Embryonic facial prominence (tissue), 1 donor: ENCODE data around the gene LETMD1.

Source experiments
- DNase-seq: peaks from one replicate; pipeline ENCODE4 v3.0.0-alpha.2; 2016; ENCODE audit errors: extremely low spot score

Gene LETMD1

DNA sequence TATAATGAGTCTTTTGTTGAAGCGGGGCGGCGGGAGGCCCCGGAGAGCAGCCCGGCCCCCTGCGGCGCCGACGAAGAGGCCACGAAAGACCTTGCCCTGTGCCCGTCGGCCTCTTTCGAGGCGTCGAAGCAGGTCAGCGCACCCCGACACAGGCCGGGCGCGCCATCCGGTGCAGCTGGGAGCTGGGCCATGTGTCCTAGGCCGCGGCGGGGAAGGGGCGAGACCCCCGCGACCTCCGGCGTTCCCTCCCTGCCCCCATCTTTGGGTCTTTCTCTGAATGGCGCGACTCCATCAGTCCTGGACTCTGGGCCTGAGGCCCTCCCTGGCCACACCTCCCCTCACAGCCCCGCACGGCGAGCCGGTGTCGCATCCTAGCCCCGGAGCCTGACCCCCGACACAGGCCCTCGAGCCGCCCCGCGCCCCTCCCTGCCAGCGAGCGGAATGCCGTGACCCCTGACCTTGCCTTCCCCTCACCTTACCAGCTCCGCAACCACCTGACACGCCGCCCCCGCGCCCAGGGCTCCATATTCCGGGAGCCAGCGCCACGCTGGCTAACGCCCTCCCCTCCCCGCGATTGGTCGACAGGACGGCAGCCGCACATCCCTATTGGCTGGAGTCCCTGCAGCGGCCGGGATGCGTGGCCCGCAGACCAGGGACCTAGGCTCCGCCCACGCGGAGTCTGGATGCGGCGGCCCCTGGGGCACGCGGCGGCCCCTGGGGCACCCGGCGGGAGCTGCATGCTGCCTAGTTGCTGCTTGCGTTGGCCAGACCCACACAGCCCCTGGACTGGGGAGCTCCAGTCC is 22.1 kb upstream of the LETMD1 start, which contains the start of gene SLC11A2:
TSS of gene SLC11A2 (minus strand) at position 549 of the 803 bp plus-strand sequence. CDS start 15,656 bp downstream, outside the sequence.
- DNase-seq: peak; percentile 79

DNA sequence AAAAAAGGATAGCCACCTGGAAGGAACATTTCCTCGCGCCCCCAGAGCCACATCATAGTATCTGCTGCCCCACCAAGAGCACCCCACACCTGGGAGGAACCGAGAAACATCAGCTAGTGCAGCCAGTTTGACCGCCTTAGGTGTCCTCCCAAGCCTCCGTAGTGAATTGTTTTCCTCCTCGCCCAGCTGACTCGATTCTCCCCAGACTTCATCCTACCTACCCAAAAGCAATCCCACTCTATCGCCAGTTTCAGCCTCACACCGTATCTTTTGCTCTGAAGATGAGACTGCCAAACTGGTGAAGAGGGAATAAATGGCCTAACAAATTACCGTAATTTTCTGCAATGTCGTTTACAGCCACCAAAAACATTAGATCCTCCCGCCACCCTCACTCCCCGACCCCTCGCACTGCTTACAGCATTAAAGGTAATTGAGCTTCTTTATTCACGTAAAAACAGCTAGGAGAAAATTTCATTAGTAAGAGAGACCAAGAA is 20.7 kb upstream of the LETMD1 start:
- no peak for DNase-seq

- DNase-seq: no peak
Observed at GRCh38 chr12:51028126-51028812, 19.9 kb upstream of the LETMD1 start.

GRCh38 chr12:51028813-51029150 is 19.3 kb upstream of the LETMD1 start:
- DNase-seq: no peak

- no peak for DNase-seq
Observed at GRCh38 chr12:51033048-51033447, 15.1 kb upstream of the LETMD1 start.

DNA sequence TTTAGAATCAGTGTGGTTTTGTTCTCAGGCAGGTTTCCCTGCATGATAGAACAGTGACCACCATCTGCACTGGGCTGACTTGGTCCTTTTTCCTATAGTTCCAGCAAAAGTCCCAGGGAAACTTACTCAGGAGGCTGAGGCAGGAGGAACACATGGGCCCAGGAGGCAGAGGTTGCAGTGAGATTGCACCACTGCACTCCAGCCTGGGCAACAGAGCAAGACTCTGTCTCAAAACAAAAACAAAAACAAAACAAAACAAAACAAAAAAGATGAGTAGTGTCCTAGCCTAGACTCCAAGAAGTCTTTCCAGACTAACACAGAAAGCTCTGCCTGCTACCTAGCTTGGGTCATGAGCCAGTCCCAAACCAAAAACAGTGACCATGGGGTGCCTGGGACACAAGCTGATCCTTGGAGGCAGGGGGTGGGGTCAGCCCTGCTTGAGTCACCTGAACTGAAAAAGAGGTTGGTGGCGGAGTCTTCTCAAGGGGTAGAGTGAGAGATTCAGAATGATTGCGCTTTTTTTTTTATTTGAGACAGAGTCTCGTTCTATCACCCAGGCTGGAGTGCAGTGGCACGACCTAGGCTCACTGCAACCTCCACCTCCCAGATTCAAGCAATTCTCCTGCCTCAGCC is 14.6 kb upstream of the LETMD1 start:
- no peak for DNase-seq

DNA sequence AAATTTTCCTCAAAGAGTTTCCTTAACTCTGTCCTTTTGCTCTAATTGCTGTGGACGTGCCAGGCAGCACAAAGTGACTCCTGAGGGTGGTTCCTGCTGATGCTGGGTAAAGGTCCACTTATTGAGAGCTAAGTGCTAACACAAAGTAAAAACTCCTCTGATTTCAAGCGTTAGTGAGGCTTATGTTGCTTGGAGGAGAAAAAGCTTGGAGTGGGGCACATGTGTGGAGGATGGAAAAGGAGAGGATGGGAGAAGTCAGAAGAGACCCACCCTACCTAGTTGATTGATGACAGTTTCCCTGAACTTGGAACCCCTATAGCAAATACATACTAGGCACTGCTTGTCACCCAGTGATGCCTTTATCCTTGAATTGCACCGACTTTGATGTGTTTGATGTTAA is 11.8 kb upstream of the LETMD1 start:
- DNase-seq: no peak

DNA sequence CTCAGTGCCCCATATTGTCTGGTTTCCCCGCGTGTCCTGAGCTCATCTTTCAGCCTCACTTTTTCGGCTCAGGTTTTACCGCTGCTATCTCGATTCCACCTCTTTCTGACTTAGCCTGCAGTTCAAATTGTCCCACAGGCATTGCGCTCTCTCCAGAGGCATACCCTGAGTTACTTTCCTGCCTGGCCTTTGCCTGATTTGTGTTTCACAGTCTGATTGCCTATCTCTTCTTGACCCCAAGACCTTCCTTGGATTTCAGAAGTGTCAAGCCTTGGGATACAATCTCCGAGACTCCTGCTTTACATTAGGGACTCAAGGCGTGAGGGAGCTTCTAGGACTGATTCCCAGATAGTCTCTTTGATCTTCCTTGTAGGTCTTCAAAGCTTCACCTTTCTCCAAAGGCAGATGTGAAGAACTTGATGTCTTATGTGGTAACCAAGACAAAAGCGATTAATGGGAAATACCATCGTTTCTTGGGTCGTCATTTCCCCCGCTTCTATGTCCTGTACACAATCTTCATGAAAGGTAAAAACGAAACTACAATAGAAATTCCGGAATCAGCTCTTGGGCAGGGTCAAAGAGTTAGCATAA is 629 bp downstream of the LETMD1 start:
- no peak for DNase-seq

DNA sequence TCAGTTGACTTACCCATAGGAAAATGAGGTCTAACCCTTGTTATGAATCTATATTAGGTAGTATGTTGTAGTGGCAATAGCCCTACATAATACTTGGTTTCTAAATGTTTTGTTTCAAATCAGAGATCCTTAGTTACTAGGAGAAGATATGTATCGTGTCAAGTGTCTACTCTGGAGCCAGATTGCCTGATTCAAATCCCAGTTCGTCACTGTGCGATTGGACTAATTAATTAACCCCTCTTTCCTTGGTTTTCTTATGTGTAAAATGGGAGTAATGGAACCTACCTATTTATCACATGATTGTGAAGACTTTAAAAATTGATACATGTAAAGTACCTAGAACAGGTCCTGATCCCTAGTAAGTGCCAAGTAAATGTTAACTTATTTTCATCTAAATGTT is 1.4 kb downstream of the LETMD1 start:
- DNase-seq: no peak

DNA sequence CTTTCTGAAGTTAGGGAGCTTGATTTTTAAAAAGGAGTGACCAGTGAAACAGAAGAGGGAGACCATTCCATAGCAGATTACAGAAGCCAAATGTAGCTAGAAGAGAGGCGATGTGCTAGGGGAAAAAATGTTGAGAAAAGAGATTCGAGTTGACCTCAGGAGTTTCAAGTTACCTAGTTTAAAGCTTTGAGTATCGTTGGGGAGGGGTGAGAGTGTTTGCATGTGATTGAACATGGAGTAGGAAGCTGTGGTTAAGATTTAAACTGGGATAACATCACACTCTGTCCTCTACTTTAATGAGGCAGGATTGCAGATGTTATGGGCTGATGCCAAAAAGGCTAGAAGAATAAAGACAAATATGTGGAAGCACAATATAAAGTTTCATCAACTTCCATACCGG is 3.7 kb downstream of the LETMD1 start:
- DNase-seq: no peak

DNA sequence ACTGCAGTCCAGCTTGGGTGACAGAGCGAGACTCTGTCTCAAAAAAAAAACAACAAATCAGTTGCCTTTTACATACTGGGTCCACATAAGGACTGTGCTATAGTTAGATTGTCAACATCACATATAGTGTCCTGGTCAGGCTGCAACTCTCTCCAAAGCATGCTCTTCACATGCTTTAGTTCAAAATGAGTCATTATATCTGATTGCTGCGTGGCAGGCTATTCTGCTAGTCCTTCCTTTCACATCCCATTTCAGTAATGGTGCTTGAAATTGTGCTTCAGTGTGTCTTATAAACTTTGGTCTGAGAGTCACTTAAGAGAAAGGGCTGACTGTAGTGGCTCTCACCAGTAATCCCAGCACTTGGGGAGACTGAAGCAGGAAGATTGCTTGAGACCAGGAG is 6.9 kb downstream of the LETMD1 start:
- no peak for DNase-seq

- DNase-seq: no peak
Observed at GRCh38 chr12:51056242-51056641, 8.1 kb downstream of the LETMD1 start.

GRCh38 chr12:51059086-51059485 is 11.0 kb downstream of the LETMD1 start:
- DNase-seq: no peak

DNA sequence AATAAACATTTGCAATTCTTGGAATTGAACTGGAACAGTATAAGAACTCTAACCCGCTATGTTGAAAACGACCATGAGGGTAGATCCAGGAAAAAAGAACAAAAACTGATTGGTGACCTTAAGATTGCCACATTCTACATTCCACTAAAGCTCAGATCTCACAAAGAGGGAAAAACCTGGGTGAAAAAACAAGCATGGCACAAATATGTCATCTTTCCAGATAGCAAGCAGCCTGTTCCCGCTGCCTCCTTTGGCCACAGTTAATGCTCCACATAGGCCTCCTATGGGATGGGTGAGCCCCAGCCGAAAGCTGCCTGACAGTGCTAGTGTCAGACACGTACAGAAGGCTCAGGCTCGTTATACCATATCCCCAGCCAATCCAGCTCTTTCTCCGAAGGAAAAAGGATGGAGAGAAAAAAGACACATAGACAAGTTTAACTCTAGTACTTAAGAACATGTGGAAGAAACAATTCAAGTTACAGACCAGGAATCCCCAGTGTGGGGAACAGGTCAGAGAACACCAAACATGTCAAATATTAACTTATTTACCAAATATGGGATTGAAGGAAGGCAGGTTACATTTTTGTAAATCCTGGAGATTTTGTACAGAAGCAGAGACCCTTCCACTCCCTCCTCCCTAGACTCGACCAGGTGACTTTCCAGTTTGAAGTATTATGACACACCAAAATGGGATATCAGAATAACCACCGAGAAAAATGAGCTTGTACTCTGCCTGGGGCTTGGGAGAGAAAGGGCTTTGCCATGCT is 14.7 kb downstream of the LETMD1 start:
- no peak for DNase-seq

- no peak for DNase-seq
Observed at GRCh38 chr12:51065530-51065929, 17.4 kb downstream of the LETMD1 start.

- DNase-seq: no peak
Observed at GRCh38 chr12:51067229-51067628, 19.1 kb downstream of the LETMD1 start.

GRCh38 chr12:51067771-51068170 is 19.6 kb downstream of the LETMD1 start:
- no peak for DNase-seq

- DNase-seq: no peak
Observed at GRCh38 chr12:51070004-51070403, 21.9 kb downstream of the LETMD1 start.

DNA sequence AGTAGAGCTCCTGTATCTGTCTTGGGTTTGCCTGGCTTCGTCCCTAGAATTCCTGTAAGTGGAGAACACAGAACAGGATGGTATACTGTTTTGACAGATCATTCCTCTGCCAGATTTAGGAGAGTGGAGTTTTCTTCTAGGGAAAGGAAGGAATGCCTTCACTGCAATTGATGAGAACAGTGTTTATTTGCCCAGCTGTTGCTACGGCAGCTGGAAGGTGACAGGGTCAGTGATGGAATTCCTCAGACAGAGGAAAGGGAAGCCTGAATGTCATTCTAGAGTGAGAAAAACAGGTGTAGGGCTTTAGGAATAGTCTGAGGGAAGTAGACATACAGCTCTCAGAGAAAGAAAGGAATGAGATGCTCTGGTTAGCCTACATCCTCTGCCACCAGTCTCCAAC is 23.5 kb downstream of the LETMD1 start:
- DNase-seq: no peak

- DNase-seq: no peak
Observed at GRCh38 chr12:51075390-51075789, 27.3 kb downstream of the LETMD1 start.

GRCh38 chr12:51076236-51076930 is 28.3 kb downstream of the LETMD1 start:
- no peak for DNase-seq
